ENCODE results near the gene ANKFY1. TPM values are rescaled to one million over a fixed set of nuclear protein-coding genes. Genes with fewer than 3 reads are reported as not detected.
"Not testable (repeated sequence)": the region's sequence is repeated elsewhere in the genome, so short reads cannot be mapped to it uniquely, and the experiment has no call there.

Gene ANKFY1
- total RNA-seq, 1 donor from 2014 or later, result 70.3 TPM

- ATAC-seq (no peak), DNase-seq (no peak)
- H3K4me3 ChIP-seq, result no peak overlapping the region
- H3K27ac ChIP-seq, result no peak overlapping the region
- peaks cover 9% of the 10 kb centered on the region for H3K9me3 ChIP-seq
- peaks cover 6% of the 10 kb centered on the region for H3K4me1 ChIP-seq
- H3K36me3 ChIP-seq, result no peaks in the 10 kb centered on the region
- intact Hi-C loops (cut with DNase I), result no loop called here
- TF ChIP-seq CTCF (IDR thresholded peaks at IDR 0.05), result no peak
- H3K27me3 ChIP-seq (ENCODE audit: low read depth), result no peaks in the 10 kb centered on the region
These were observed 6.8 kb downstream of the ANKFY1 start for GRCh38 chr17:4256952-4257351.

- H3K27ac ChIP-seq; H3K36me3 ChIP-seq; DNase-seq; H3K4me3 ChIP-seq; H3K27me3 ChIP-seq (ENCODE audit: low read depth); H3K4me1 ChIP-seq; ATAC-seq; H3K9me3 ChIP-seq; intact Hi-C loops (cut with DNase I): not testable (repeated sequence)
These were observed 8.5 kb downstream of the ANKFY1 start for GRCh38 chr17:4255271-4255670.

DNA sequence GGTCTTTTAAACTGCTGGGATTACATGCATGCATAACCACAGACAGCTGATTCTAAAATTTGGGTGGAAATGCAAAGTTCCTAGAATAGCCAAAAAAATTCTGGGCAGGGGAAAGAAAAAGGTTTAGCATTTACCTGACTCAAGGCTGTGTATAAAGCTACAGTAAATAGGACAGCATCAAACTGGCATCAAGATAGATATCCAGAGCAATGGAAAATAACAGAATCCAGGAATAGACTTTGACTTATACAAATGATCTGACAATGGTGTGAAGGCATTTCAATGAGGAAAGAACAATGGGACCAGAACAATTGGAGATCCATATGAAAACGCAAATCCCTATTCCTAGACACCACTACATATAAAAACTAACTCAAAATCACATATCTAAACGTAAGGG lies 12.9 kb downstream of the ANKFY1 start:
- no peaks in the 10 kb centered on the region for H3K9me3 ChIP-seq

DNA sequence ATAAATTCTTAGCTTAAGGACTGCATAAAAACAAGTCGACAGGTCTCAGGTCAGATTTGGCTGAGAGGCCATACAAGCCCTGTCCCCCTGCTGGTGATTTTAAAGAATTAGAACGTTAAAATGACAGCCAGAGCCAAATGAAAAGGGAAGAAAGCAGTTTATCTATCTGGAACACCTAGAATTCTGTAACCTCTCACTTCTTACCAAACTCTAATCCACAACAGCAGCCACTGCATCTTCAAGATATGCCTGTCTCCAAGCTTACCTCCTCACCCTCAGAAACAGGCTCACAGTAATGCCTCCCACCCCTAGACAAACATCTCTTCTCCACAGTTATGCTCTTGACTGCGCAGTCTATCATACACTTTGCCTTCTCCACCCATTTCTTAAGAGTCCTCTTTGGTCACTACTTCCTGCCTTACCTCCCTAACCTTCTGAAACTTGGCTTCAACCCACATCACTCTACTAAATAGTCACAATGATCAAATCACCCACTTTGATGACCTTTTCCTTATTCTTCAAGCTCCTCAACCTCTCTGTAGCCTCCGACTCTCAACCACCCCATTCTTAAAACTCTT lies 14.2 kb downstream of the ANKFY1 start:
- Histone ChIP-seq H3K9me3 (no peaks in the 10 kb centered on the region), H3K27ac (peak overlapping the region; percentile 40), H3K4me3 (no peak overlapping the region), H3K36me3 (no peaks in the 10 kb centered on the region), H3K27me3 (ENCODE audit: low read depth) (no peaks in the 10 kb centered on the region), H3K4me1 (peaks cover 34% of the 10 kb centered on the region)
- peak; percentile 47 for TF ChIP-seq CTCF (IDR thresholded peaks at IDR 0.05)
- DNase-seq (no peak), ATAC-seq (peak; percentile 90)
- intact Hi-C loops (cut with DNase I), result no loop called here

More for the DNA sequence above, 12.9 kb downstream of the ANKFY1 start:
- H3K27ac ChIP-seq, result no peak overlapping the region
- DNase-seq, result no peak
- intact Hi-C loops (cut with DNase I), result no loop called here
- no peak for TF ChIP-seq CTCF (IDR thresholded peaks at IDR 0.05)
- H3K4me1 ChIP-seq, result peaks cover 34% of the 10 kb centered on the region
- no peak for ATAC-seq
- H3K4me3 ChIP-seq, result no peak overlapping the region
- no peaks in the 10 kb centered on the region for H3K36me3 ChIP-seq
- no peaks in the 10 kb centered on the region for H3K27me3 ChIP-seq (ENCODE audit: low read depth)

DNA sequence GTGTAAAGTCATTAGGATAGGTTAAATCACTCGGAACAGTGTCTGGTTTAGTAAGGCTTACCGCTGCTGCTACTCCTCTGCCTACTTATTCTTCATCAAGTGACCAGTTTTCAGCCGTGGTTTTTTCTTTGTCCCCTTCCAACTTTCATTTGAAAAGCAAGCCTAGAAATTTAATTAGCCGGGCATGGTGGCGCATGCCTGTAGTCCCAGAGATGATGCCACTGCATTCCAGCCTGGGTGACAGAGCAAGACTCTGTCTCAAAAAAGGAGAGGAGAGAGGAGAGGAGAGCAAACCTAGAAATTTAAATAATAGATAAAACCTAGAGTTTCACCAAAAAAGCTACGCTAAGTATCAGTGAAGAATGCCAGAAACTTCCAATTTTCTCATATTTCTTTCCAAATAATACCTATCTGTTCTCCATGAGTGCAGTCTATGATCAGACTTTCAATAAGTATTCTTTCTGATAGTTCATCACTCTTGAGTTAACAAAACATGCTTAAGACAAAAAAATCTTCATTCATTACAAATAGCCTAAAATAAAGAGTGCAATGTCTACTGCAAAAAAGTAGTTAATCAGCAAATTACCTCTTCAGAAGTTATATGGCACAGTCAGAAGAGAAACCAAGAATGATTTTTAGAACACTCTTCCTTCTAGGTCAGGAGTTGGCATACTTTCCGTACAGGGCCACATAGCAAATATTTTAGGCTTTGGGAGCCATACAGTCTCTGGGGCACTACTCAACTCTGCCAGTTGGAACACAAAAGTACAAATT lies 15.1 kb downstream of the ANKFY1 start:
- no peak for DNase-seq
- H3K27ac ChIP-seq, result peak overlapping the region; percentile 40
- H3K27me3 ChIP-seq (ENCODE audit: low read depth), result no peaks in the 10 kb centered on the region
- no peak for TF ChIP-seq CTCF (IDR thresholded peaks at IDR 0.05)
- H3K4me3 ChIP-seq, result no peak overlapping the region
- intact Hi-C loops (cut with DNase I), result no loop called here
- no peaks in the 10 kb centered on the region for H3K9me3 ChIP-seq
- ATAC-seq, result peak in 1 of 2 donors; percentile 40
- H3K36me3 ChIP-seq, result no peaks in the 10 kb centered on the region
- peaks cover 39% of the 10 kb centered on the region for H3K4me1 ChIP-seq

- peak; percentile 59 for DNase-seq
- Histone ChIP-seq H3K36me3 (no peaks in the 10 kb centered on the region), H3K4me3 (no peak overlapping the region), H3K4me1 (peaks cover 39% of the 10 kb centered on the region), H3K27me3 (ENCODE audit: low read depth) (no peaks in the 10 kb centered on the region), H3K9me3 (no peaks in the 10 kb centered on the region), H3K27ac (peak overlapping the region; percentile 40)
- no peak for TF ChIP-seq CTCF (IDR thresholded peaks at IDR 0.05)
- intact Hi-C loops (cut with DNase I), result no loop called here
- ATAC-seq, result peak; percentile 49 to 57
These were observed 15.8 kb downstream of the ANKFY1 start for GRCh38 chr17:4247971-4248388.

Measured in lower lobe of right lung (tissue), 2 donors.